GM10266 (cell line): Measurements from ENCODE around the gene FAIM2.

ENCODE experiments used
- DNase-seq: peaks from one replicate; pipeline ENCODE4 v3.0.0; 2012; ENCODE audit errors: extremely low spot score
- CTCF ChIP-seq: IDR thresholded peaks from 2 replicates; pipeline ENCODE4 v1.5.1; 2012; ENCODE audit warnings: mild to moderate bottlenecking, low read depth; ENCODE audit not compliant: control insufficient read depth, insufficient read depth; ENCODE audit errors: missing control alignments

The FAIM2 gene

GRCh38 chr12:49921936-49922335 is 18.2 kb upstream of the FAIM2 start:
- DNase-seq = no peak
- TF ChIP-seq CTCF = no peak

- TF ChIP-seq CTCF = no peak
Observed at GRCh38 chr12:49921299-49921698, 17.6 kb upstream of the FAIM2 start.

GRCh38 chr12:49920915-49921286 is 17.2 kb upstream of the FAIM2 start:
- no peak for TF ChIP-seq CTCF
- no peak for DNase-seq

More at GRCh38 chr12:49921299-49921698, 17.6 kb upstream of the FAIM2 start:
- no peak for DNase-seq

GRCh38 chr12:49920241-49920914 is 16.7 kb upstream of the FAIM2 start:
- no peak for DNase-seq
- no peak for TF ChIP-seq CTCF

GRCh38 chr12:49917788-49918173 is 14.1 kb upstream of the FAIM2 start:
- no peak for DNase-seq
- TF ChIP-seq CTCF = no peak

- no peak for DNase-seq
- TF ChIP-seq CTCF = no peak
Observed at GRCh38 chr12:49917166-49917787, 13.6 kb upstream of the FAIM2 start.
